HUES48 (cell line): ENCODE results near the gene ICA1.

Source experiments
- H3K27ac ChIP-seq: one replicate; pipeline ENCODE4 v1.7.0; 2013; ENCODE audit warnings: low read depth, low read length, inconsistent platforms
- H3K27me3 ChIP-seq: 2 replicates; pipeline ENCODE4 v1.6.1; 2013; ENCODE audit warnings: mild to moderate bottlenecking, low read length; ENCODE audit not compliant: control insufficient read depth, insufficient read depth
- H3K36me3 ChIP-seq: 2 replicates; pipeline ENCODE4 v1.6.1; 2013; ENCODE audit warnings: low read length; ENCODE audit not compliant: control insufficient read depth, insufficient read depth
- H3K4me1 ChIP-seq: 2 replicates; pipeline ENCODE4 v1.6.1; 2013; ENCODE audit warnings: mild to moderate bottlenecking, low read length; ENCODE audit not compliant: control insufficient read depth, insufficient read depth
- H3K4me3 ChIP-seq: 2 replicates; pipeline ENCODE4 v1.5.1; 2013; ENCODE audit warnings: mild to moderate bottlenecking, low read depth, low read length
- H3K9ac ChIP-seq: 2 replicates; pipeline ENCODE4 v1.6.1; 2013; ENCODE audit warnings: mild to moderate bottlenecking, low read depth, low read length, moderate library complexity
- H3K9me3 ChIP-seq: 2 replicates; pipeline ENCODE4 v1.6.1; 2013; ENCODE audit warnings: low read length; ENCODE audit not compliant: control insufficient read depth, insufficient read depth

The ICA1 gene

DNA sequence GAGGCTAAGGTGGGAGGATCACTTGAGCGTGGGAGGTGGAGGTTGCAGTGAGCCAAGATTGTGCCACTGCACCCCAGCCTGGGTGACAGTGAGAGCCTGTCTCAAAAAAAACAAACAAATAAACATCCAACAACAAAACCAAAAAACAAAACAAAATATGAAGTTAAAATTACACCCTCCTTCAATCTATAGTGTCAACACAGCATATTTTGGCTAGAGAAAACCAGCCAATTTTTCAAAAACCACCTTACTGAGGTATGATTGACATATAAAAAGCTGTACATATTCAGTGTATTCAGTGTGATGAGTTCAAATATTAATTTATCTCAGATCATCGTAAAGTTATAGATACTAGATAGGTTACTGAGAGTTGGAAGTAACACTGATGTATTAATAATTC, 102.4 kb downstream of the ICA1 start:
- Histone ChIP-seq H3K36me3 (no peaks in the 10 kb centered on the region), H3K27ac (no peak overlapping the region), H3K9me3 (no peaks in the 10 kb centered on the region), H3K9ac (no peak overlapping the region), H3K4me3 (no peak overlapping the region), H3K27me3 (no peaks in the 10 kb centered on the region), H3K4me1 (peaks cover 14% of the 10 kb centered on the region; the same call in 1 of the 2 replicates)

DNA sequence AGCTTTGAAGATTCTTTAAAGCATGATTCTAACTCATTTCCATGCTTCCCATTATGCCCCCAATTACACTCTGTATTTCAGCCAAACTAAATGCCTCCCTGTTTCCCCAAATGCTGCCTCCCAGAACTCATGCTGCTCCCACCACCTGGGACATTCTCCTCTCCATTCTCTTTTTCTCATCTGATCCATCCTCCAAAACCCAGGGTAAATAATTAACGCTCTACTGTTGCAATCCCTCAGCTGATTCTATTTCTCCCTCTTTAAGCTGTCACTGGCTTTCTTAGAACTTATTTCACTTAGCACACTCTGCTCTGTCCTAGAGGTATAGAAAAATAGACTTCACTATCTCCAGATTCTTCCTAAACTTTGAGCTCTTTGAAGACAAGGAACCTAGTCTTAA, 104.7 kb downstream of the ICA1 start:
- no peak overlapping the region for H3K27ac ChIP-seq
- H3K4me1 ChIP-seq: peaks cover 14% of the 10 kb centered on the region; the same call in 1 of the 2 replicates
- no peaks in the 10 kb centered on the region for H3K9me3 ChIP-seq
- no peak overlapping the region for H3K9ac ChIP-seq
- no peak overlapping the region for H3K4me3 ChIP-seq
- no peaks in the 10 kb centered on the region for H3K27me3 ChIP-seq
- no peaks in the 10 kb centered on the region for H3K36me3 ChIP-seq

GRCh38 chr7:8155836-8156235, 106.1 kb downstream of the ICA1 start:
- H3K27me3 ChIP-seq: no peaks in the 10 kb centered on the region
- H3K27ac ChIP-seq: no peak overlapping the region
- H3K4me1 ChIP-seq: peaks cover 9% of the 10 kb centered on the region; the same call in 1 of the 2 replicates
- no peak overlapping the region for H3K4me3 ChIP-seq
- H3K36me3 ChIP-seq: no peaks in the 10 kb centered on the region
- H3K9ac ChIP-seq: no peak overlapping the region
- no peaks in the 10 kb centered on the region for H3K9me3 ChIP-seq

- Histone ChIP-seq H3K4me3 (no peak overlapping the region), H3K27me3 (no peaks in the 10 kb centered on the region), H3K4me1 (peaks cover 12% of the 10 kb centered on the region; the same call in 1 of the 2 replicates), H3K9ac (no peak overlapping the region), H3K27ac (no peak overlapping the region), H3K9me3 (no peaks in the 10 kb centered on the region), H3K36me3 (no peaks in the 10 kb centered on the region)
Observed at GRCh38 chr7:8154272-8154671, 107.7 kb downstream of the ICA1 start.

DNA sequence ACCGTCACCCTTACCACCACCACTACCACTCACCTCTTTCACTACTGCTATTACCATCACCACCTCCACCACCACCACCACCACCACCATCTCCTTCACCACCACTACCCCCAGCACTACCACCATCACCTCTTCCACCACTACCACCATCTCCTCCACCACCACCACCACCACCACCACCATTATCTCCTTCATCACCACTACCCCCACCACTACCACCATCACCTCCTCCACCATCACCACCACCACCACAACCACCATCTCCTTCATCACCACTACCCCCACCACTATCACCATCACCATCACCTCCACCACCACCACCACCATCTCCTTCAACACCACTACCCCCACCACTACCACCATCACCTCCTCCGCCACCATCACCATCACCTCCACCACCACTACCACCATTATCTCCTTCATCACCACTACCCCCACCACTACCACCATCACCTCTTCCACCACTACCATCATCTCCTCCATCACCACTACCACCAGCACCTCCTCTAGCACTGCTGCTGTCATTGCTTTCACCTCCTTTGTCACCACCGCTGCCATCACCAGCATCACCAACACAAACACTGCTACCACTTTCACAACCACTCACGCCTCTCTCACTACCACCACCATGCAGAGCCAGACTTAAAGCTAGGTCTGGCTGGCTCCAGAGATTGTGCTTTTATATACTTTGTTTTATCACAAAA, 109.3 kb downstream of the ICA1 start:
- no peaks in the 10 kb centered on the region for H3K36me3 ChIP-seq
- peaks cover 13% of the 10 kb centered on the region; the same call in 1 of the 2 replicates for H3K4me1 ChIP-seq
- no peak overlapping the region for H3K4me3 ChIP-seq
- H3K27me3 ChIP-seq: no peaks in the 10 kb centered on the region
- H3K9me3 ChIP-seq: no peaks in the 10 kb centered on the region
- no peak overlapping the region for H3K27ac ChIP-seq
- no peak overlapping the region for H3K9ac ChIP-seq

DNA sequence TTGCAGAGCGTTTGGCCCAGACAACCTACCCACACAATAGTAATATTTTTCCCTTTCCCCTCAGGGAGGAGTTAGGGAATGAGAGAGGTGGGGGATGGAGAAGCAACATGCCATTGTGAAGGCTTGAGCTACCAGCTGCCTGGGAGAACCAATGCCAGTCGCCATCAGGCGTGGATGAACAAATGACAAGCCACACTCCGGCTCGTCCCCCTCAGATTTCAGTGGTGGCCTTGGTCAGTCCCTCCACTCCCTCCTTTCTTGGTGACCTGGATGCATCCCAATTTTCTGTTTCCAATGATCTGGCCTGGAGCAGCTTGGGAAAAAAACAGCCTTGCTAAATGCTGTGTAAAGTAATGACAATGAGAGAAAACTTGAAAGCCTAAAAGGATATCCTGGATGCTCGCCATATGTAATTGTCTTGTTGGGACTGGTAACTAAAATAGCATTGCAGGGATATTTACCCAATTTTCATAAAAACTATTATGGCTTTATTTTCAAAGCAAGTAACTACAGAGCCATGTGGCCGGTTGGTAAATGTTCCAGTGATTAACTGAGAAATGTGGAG, 110.7 kb downstream of the ICA1 start:
- Histone ChIP-seq H3K36me3 (no peaks in the 10 kb centered on the region), H3K9me3 (no peaks in the 10 kb centered on the region), H3K4me3 (no peak overlapping the region), H3K4me1 (peaks cover 25% of the 10 kb centered on the region), H3K9ac (no peak overlapping the region), H3K27ac (no peak overlapping the region), H3K27me3 (no peaks in the 10 kb centered on the region)

DNA sequence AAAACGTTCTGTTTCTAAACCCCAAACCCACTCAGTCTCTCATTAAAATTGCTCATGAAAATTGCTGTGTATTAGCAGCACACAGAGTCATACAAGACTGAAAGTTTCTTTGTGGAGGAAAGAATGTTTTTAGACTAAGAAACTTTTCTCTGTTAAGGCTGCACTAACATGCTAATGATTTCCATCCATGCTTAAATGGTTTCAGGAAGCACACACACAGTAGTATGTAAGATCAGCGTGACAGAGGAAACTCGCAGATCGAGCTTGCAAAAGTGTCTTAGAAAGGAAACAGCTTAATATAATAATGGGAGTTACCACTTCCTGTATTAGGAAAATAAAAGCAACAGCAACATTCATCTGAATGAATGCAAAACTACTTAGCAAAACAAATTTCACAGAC, 112.7 kb downstream of the ICA1 start:
- H3K9me3 ChIP-seq: no peaks in the 10 kb centered on the region
- no peaks in the 10 kb centered on the region for H3K27me3 ChIP-seq
- no peak overlapping the region for H3K4me3 ChIP-seq
- H3K36me3 ChIP-seq: no peaks in the 10 kb centered on the region
- peaks cover 25% of the 10 kb centered on the region for H3K4me1 ChIP-seq
- H3K9ac ChIP-seq: no peak overlapping the region
- H3K27ac ChIP-seq: no peak overlapping the region

DNA sequence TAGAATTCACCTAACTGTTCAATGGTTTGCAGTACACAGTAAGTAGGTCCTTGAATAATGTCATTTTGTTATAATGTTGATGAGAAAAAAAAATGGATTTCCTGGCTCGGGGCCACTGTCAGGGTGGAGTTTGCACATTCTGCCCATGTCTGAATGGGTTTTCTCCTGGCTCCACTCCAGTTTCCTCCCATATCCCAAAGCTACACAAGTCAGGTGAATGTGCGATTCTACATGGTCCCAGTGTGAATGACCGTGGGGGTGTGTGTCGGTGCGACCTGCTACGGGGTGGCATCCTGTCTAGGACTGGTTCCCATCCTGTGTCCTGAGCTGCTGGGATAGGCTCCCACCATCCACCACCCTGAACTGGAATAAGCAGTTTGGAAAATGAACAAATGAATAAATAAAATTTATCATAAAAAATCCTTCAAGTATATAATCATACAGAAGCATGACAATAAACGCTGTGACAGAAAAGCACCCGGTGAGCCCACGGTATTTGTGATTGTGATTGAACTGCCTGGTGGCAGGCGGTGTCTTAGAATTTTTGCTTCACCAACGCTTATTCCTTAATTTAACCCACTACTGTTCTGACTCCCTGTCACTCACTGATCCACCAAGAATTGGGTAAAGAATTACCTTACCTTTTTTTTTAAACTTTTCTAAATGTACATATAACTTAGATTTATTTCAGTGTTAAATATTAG, 114.1 kb downstream of the ICA1 start:
- H3K27ac ChIP-seq: no peak overlapping the region
- no peaks in the 10 kb centered on the region for H3K27me3 ChIP-seq
- H3K9me3 ChIP-seq: no peaks in the 10 kb centered on the region
- H3K4me1 ChIP-seq: peaks cover 25% of the 10 kb centered on the region
- no peak overlapping the region for H3K4me3 ChIP-seq
- H3K9ac ChIP-seq: no peak overlapping the region
- no peaks in the 10 kb centered on the region for H3K36me3 ChIP-seq

DNA sequence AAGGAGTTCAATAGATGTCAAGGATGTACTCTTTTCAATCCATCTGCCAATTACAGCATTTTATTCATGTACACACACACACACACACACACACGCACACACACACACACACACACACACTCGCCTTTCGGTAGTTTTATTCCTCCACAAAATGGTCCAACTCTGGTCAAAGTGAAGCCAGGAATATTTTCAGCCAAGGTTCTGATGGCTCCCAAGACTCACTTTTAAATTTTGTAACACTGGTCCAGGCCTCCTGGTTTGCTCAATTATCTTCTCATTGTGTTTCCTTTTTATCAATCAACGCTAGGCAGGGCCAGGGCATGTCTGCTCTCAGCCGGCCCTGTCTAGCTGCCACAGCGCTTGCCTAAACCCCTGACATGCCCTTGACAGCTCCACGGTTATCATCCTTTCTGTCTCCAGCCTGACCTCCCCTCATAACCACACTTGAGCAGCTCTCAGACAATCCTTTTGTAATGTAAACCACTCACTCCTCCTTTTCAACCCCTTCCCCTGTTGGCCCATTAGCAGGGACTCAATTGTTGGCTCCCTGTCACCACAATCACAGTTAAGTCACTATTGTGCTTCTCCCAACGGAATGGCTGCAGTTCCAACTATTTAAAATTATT, 115.1 kb downstream of the ICA1 start:
- no peak overlapping the region for H3K9ac ChIP-seq
- H3K4me1 ChIP-seq: peaks cover 25% of the 10 kb centered on the region
- no peaks in the 10 kb centered on the region for H3K9me3 ChIP-seq
- H3K36me3 ChIP-seq: no peaks in the 10 kb centered on the region
- no peak overlapping the region for H3K27ac ChIP-seq
- H3K27me3 ChIP-seq: no peaks in the 10 kb centered on the region
- no peak overlapping the region for H3K4me3 ChIP-seq

GRCh38 chr7:8146106-8146787, 115.7 kb downstream of the ICA1 start:
- Histone ChIP-seq H3K36me3 (no peaks in the 10 kb centered on the region), H3K9me3 (no peaks in the 10 kb centered on the region), H3K27ac (no peak overlapping the region), H3K4me1 (peaks cover 25% of the 10 kb centered on the region), H3K4me3 (no peak overlapping the region), H3K27me3 (no peaks in the 10 kb centered on the region), H3K9ac (no peak overlapping the region)
